HUES6 (cell line): Measurements from ENCODE around the gene PATE4.

ENCODE experiments used
- H3K27ac ChIP-seq: 2 replicates; pipeline ENCODE4 v1.7.0; 2013; ENCODE audit warnings: low read depth, mild to moderate bottlenecking, low read length, inconsistent platforms
- H3K27me3 ChIP-seq: 2 replicates; pipeline ENCODE4 v1.6.1; 2013; ENCODE audit warnings: low read length; ENCODE audit not compliant: control insufficient read depth, insufficient read depth
- H3K36me3 ChIP-seq: 2 replicates; pipeline ENCODE4 v1.6.1; 2013; ENCODE audit warnings: low read length; ENCODE audit not compliant: control insufficient read depth, insufficient read depth
- H3K4me1 ChIP-seq: 2 replicates; pipeline ENCODE4 v1.6.1; 2013; ENCODE audit warnings: low read length; ENCODE audit not compliant: control insufficient read depth, insufficient read depth
- H3K4me3 ChIP-seq: 2 replicates; pipeline ENCODE4 v1.5.1; 2013; ENCODE audit warnings: low read depth, low read length
- H3K9ac ChIP-seq: one replicate; pipeline ENCODE4 v1.6.1; 2013; ENCODE audit warnings: mild to moderate bottlenecking, low read length
- H3K9me3 ChIP-seq: 2 replicates; pipeline ENCODE4 v1.6.1; 2013; ENCODE audit warnings: low read depth, low read length; ENCODE audit not compliant: control insufficient read depth, insufficient read depth

Gene PATE4, protein sequence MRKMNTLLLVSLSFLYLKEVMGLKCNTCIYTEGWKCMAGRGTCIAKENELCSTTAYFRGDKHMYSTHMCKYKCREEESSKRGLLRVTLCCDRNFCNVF

GRCh38 chr11:125833016-125833415 lies at the start of gene PATE4:
TSS of gene PATE4 (plus strand) at chr11:125833316. CDS start at chr11:125833360, 44 bp downstream.
- H3K36me3 ChIP-seq: no peaks in the 10 kb centered on the region
- no peak within 1 kb of the TSS for H3K4me3 ChIP-seq
- H3K27ac ChIP-seq: no peak within 1 kb of the TSS
- H3K27me3 ChIP-seq: no peaks in the 10 kb centered on the region
- no peaks in the 10 kb centered on the region for H3K4me1 ChIP-seq
- H3K9me3 ChIP-seq: no peaks in the 10 kb centered on the region; the same call in 1 of the 2 replicates
- no peak within 1 kb of the TSS for H3K9ac ChIP-seq

DNA sequence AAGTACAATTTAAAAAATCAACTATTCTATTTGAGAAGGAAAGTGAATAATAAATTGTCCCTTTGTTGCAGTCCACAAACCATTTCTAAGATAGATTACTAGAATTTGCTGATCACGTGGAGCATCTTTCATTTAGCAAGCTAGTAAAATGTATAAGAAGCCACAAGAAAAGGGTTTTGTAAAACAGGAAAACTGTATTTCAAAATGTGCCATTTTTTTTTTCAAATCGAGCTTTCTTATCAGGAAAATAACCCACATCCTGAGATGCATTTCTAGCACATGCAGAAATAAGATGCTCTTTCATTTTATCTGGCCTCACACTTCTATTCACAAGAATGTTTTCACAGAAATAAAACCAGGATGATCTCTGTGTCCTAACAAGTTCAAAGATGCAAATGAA lies 48.4 kb upstream of the PATE4 start:
- H3K9me3 ChIP-seq: no peaks in the 10 kb centered on the region
- H3K4me1 ChIP-seq: no peaks in the 10 kb centered on the region
- H3K27ac ChIP-seq: no peak overlapping the region
- no peaks in the 10 kb centered on the region for H3K27me3 ChIP-seq
- no peak overlapping the region for H3K9ac ChIP-seq
- no peak overlapping the region for H3K4me3 ChIP-seq
- no peaks in the 10 kb centered on the region for H3K36me3 ChIP-seq

DNA sequence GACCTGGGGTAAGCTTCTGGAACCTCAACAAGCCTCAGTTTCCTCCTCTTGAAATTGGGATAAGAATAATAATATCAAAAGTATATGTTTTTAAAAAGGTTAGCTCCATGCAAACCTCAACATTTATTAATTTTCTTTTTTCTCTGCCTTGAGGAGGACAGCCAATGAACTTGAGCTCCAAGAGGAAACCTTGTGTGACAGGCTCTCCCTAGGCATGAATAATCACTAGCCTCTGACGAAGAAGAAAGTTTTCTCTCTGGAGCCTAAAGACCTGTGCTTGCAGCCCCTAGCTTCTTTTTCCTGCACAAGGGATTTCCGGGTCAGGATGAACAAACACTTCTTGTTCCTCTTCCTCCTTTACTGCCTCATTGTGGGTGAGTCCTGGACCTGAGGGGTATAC lies 45.3 kb upstream of the PATE4 start, which contains the start of gene PATE3:
Gene PATE3 (plus strand): TSS at position 301 of the 400 bp plus-strand sequence. CDS start 25 bp downstream, at position 326.
- H3K27ac ChIP-seq: no peak within 1 kb of the TSS
- H3K36me3 ChIP-seq: no peaks in the 10 kb centered on the region
- no peaks in the 10 kb centered on the region for H3K27me3 ChIP-seq
- no peak within 1 kb of the TSS for H3K9ac ChIP-seq
- H3K4me3 ChIP-seq: no peak within 1 kb of the TSS
- H3K9me3 ChIP-seq: no peaks in the 10 kb centered on the region; the same call in 1 of the 2 replicates
- H3K4me1 ChIP-seq: no peaks in the 10 kb centered on the region

DNA sequence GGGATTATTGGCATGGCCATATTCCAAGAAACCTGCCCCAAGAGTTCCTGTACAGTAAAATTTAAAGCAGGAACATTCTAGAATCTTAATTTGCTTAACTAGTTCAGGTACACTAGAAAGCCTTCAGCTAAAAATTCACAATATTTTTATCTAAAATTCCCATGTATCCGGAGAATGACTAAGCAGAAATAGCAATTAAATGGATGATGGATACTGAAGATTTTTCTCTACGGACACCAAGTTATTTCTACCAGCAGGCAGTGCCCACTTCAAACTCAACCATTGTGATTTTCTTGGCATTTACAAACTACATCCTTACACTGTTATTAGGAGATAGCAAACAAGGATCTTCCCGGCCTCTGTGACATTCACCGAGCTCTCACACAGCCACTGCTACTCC lies 42.3 kb upstream of the PATE4 start:
- Histone ChIP-seq H3K27ac (no peak overlapping the region), H3K4me3 (no peak overlapping the region), H3K27me3 (no peaks in the 10 kb centered on the region), H3K9ac (no peak overlapping the region), H3K9me3 (peaks cover 11% of the 10 kb centered on the region; the same call in 1 of the 2 replicates), H3K4me1 (no peaks in the 10 kb centered on the region), H3K36me3 (no peaks in the 10 kb centered on the region)

DNA sequence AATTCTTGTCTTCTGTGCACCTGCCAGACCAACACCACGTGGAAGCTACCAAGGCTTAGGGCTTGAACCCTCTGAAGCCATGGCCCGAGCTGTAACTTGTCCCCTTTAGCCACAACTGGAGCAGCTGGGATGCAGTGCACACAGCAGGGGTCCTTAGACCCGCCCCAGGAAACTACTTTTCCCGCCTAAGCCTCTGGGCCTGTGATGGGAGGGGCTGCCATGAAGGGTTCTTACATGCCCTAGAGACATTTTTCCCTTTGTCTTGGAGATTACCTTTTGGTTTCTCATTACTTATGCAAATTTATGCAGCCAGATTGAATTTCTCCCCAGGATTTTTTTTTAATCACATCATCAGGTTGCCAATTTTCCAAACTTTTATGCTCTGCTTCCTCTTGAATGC lies 35.5 kb upstream of the PATE4 start:
- Histone ChIP-seq H3K27ac (no peak overlapping the region; the same call in 1 of the 2 replicates), H3K36me3 (no peaks in the 10 kb centered on the region), H3K4me3 (no peak overlapping the region), H3K4me1 (peaks cover 8% of the 10 kb centered on the region; the same call in 1 of the 2 replicates), H3K9me3 (peaks cover 21% of the 10 kb centered on the region; the same call in 1 of the 2 replicates), H3K27me3 (no peaks in the 10 kb centered on the region), H3K9ac (no peak overlapping the region)

DNA sequence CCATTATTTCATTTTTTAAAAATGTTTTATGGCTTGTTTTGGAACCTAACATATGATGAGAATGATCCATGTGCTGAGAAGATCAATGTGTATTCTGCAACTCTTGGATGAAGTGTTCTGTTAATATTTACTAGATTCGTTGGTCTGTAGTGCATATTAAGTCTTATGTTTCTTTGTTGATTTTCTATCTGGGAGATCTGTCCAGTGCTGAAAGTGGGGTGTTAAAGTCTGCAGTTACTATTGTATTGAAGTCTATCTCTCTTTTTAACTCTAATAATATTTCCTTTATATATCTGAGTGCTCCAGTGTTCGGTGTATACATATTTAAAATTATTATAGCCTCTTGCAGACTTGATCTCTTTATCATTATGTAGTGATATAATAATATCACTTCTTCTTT lies 33.3 kb upstream of the PATE4 start:
- Histone ChIP-seq H3K27ac (no peak overlapping the region), H3K9me3 (peaks cover 19% of the 10 kb centered on the region), H3K9ac (no peak overlapping the region), H3K4me1 (peaks cover 8% of the 10 kb centered on the region; the same call in 1 of the 2 replicates), H3K36me3 (no peaks in the 10 kb centered on the region), H3K4me3 (no peak overlapping the region), H3K27me3 (no peaks in the 10 kb centered on the region)

GRCh38 chr11:125802387-125802786 lies 30.7 kb upstream of the PATE4 start:
- H3K27ac ChIP-seq: no peak overlapping the region
- H3K36me3 ChIP-seq: no peaks in the 10 kb centered on the region
- H3K4me1 ChIP-seq: peaks cover 8% of the 10 kb centered on the region; the same call in 1 of the 2 replicates
- H3K27me3 ChIP-seq: no peaks in the 10 kb centered on the region
- H3K9me3 ChIP-seq: peaks cover 18% of the 10 kb centered on the region
- H3K9ac ChIP-seq: no peak overlapping the region
- H3K4me3 ChIP-seq: no peak overlapping the region

GRCh38 chr11:125807909-125808308 lies 25.2 kb upstream of the PATE4 start:
- Histone ChIP-seq H3K9me3 (peaks cover 6% of the 10 kb centered on the region), H3K4me1 (no peaks in the 10 kb centered on the region), H3K9ac (no peak overlapping the region), H3K4me3 (no peak overlapping the region), H3K27me3 (no peaks in the 10 kb centered on the region), H3K27ac (no peak overlapping the region), H3K36me3 (no peaks in the 10 kb centered on the region)

DNA sequence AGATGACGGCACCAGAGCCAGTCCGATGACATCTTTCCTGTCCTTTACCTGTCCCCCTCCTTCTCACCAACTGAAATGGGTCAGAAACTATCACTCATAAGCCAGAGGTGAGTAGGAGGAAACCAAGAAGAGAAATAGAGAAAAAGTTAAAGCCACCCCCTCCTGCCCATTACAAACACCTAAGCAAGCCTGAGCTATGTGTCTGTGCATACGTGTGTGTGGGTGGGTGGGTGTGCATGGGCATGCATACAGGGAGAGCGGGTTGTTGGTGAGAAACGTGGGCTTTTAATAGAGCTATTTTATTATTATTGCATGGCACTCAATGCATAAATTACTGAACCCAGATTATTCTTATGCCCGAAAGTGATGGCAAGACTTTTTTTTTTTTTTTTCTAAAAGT lies 2.6 kb downstream of the PATE4 start:
- H3K4me1 ChIP-seq: no peaks in the 10 kb centered on the region
- no peak overlapping the region for H3K4me3 ChIP-seq
- no peaks in the 10 kb centered on the region for H3K36me3 ChIP-seq
- H3K27ac ChIP-seq: no peak overlapping the region
- no peak overlapping the region for H3K9ac ChIP-seq
- H3K9me3 ChIP-seq: no peaks in the 10 kb centered on the region; the same call in 1 of the 2 replicates
- no peaks in the 10 kb centered on the region for H3K27me3 ChIP-seq

DNA sequence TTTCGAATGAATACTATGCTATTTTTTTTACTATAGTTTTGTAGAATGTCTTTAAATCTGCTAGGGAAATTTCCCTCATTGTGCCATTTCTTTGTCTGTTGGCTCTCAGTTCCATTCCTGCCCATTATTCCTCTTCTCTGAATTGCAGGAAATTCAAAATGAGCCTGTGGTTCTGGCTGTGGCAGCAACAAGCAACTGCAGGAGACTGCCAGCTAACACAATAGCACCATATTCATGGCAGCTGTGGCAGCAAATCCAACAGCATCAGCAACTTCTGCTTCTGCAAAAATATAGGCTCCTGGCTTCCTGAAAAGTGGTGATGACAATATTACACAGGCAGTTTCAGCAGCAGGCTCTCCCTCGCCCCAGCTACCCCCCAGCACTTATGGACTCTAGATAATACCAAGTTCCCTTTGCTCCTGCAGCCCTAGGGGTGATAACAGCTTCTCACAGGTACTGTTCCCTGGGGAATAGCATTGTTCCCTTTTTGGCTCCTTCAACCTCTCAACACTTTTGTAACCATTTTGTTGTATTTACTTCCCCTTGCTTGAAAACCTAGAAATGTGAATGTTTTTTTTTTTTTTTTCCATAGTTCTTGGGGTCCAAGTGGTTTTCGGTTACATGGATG lies 9.3 kb downstream of the PATE4 start:
- no peak overlapping the region for H3K27ac ChIP-seq
- no peaks in the 10 kb centered on the region for H3K27me3 ChIP-seq
- peaks cover 32% of the 10 kb centered on the region for H3K9me3 ChIP-seq
- no peaks in the 10 kb centered on the region for H3K36me3 ChIP-seq
- H3K4me3 ChIP-seq: no peak overlapping the region
- H3K4me1 ChIP-seq: no peaks in the 10 kb centered on the region
- H3K9ac ChIP-seq: no peak overlapping the region

DNA sequence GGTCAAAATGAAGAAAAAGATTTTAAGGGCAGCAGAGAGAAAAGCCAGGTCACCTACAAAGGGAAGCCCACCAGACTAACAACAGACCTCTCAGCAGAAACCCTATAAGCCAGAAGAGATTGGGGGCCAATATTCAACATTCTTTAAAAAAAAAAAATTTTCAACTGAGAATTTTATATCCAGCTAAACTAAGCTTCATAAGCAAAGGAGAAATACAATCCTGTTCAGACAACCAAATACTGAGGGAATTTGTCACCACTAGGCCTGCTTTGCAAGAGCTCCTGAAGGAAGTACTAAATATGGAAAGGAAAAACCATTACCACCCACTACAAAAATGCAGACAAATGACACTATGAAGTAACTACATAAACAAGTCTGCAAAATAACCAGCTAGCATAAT lies 13.1 kb downstream of the PATE4 start:
- Histone ChIP-seq H3K9ac (no peak overlapping the region), H3K4me3 (no peak overlapping the region), H3K4me1 (no peaks in the 10 kb centered on the region), H3K9me3 (peaks cover 32% of the 10 kb centered on the region), H3K36me3 (no peaks in the 10 kb centered on the region), H3K27me3 (no peaks in the 10 kb centered on the region), H3K27ac (no peak overlapping the region)
